Retinal pigment epithelial cell (primary cell): ENCODE results near the gene UBE2G1.
A peak's percentile ranks its signal among the peaks of the same experiment; 100 is the strongest.

Source experiments
- DNase-seq: peaks from one replicate; pipeline ENCODE4 v3.0.0-alpha.2; 2010; ENCODE audit warnings: low read depth
- H3K4me3 ChIP-seq: 2 replicates; pipeline ENCODE4 v1.5.1; 2011; ENCODE audit warnings: mild to moderate bottlenecking, low read length, control low read depth, moderate library complexity
- TF ChIP-seq, protein P1 (sequence below): conservative IDR thresholded peaks from 2 replicates; pipeline ENCODE4 v1.5.1; 2011; ENCODE audit warnings: low read depth, low read length, control low read depth, inconsistent platforms

UBE2G1 gene

GRCh38 chr17:4235372-4236279 is 130.8 kb downstream of the UBE2G1 start:
- no peak overlapping the region for H3K4me3 ChIP-seq
- no peak for DNase-seq
- TF ChIP-seq, protein P1, sequence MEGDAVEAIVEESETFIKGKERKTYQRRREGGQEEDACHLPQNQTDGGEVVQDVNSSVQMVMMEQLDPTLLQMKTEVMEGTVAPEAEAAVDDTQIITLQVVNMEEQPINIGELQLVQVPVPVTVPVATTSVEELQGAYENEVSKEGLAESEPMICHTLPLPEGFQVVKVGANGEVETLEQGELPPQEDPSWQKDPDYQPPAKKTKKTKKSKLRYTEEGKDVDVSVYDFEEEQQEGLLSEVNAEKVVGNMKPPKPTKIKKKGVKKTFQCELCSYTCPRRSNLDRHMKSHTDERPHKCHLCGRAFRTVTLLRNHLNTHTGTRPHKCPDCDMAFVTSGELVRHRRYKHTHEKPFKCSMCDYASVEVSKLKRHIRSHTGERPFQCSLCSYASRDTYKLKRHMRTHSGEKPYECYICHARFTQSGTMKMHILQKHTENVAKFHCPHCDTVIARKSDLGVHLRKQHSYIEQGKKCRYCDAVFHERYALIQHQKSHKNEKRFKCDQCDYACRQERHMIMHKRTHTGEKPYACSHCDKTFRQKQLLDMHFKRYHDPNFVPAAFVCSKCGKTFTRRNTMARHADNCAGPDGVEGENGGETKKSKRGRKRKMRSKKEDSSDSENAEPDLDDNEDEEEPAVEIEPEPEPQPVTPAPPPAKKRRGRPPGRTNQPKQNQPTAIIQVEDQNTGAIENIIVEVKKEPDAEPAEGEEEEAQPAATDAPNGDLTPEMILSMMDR, result no peak

GRCh38 chr17:4234401-4234800 is 132.1 kb downstream of the UBE2G1 start:
- no peak for DNase-seq
- no peak overlapping the region for H3K4me3 ChIP-seq
- TF ChIP-seq, protein P1, result no peak

GRCh38 chr17:4233668-4234258 is 132.7 kb downstream of the UBE2G1 start:
- TF ChIP-seq, protein P1, result no peak
- no peak for DNase-seq
- no peak overlapping the region for H3K4me3 ChIP-seq

GRCh38 chr17:4232168-4232813 is 134.2 kb downstream of the UBE2G1 start:
- TF ChIP-seq, protein P1, result no peak
- H3K4me3 ChIP-seq, result no peak overlapping the region
- DNase-seq, result no peak

GRCh38 chr17:4229627-4230541 is 136.6 kb downstream of the UBE2G1 start:
- no peak overlapping the region for H3K4me3 ChIP-seq
- DNase-seq, result peak; percentile 94
- TF ChIP-seq, protein P1, result no peak

- no peak for DNase-seq
- TF ChIP-seq, protein P1, result no peak
- H3K4me3 ChIP-seq, result no peak overlapping the region
These were observed 144.4 kb downstream of the UBE2G1 start for GRCh38 chr17:4221899-4222659.
